Measurements from ENCODE around the gene G0S2. TPM values are rescaled to one million over a fixed set of nuclear protein-coding genes. Genes with fewer than 3 reads are reported as not detected.

The G0S2 gene
- total RNA-seq, 1 experiment from 2014 or later = 0.35 TPM

GRCh38 chr1:209723756-209724693, 48.8 kb downstream of the G0S2 start:
- H3K4me1 ChIP-seq (ENCODE audit: insufficient read depth, low read length) = no peaks in the 10 kb centered on the region
- no peaks in the 10 kb centered on the region for H3K9me3 ChIP-seq (ENCODE audit: control insufficient read depth, low read depth, low read length)
- no peak overlapping the region for H2AK5ac ChIP-seq (ENCODE audit: insufficient read length, low read length)
- no peak overlapping the region for H2BK5ac ChIP-seq (ENCODE audit: insufficient read length, low read length)
- no peak overlapping the region for H3K4ac ChIP-seq (ENCODE audit: low read depth, low read length)
- no CpG with 5 or more reads among the region's 3 CpGs for WGBS (ENCODE audit: extremely low coverage, insufficient read length, low lambda C conversion rate)
- H2BK120ac ChIP-seq (ENCODE audit: low read depth, low read length, poor library complexity, severe bottlenecking) = no peak overlapping the region
- no peak overlapping the region for H3K56ac ChIP-seq (ENCODE audit: insufficient read length, low read depth, low read length)
- H3K79me1 ChIP-seq (ENCODE audit: insufficient read depth, low read depth, low read length, poor library complexity, severe bottlenecking) = no peaks in the 10 kb centered on the region
- H3K27me3 Mint-ChIP-seq (ENCODE audit: low read depth) = peaks cover 9% of the 10 kb centered on the region
- H3K36me3 Mint-ChIP-seq (ENCODE audit: insufficient read depth in 1 of 3, low read depth in 3 of 3) = no peaks in the 10 kb centered on the region
- no peak for DNase-seq
- no peak overlapping the region for H3K27ac ChIP-seq (ENCODE audit: insufficient read length, low read depth, low read length)
- no peak overlapping the region for H3K18ac ChIP-seq (ENCODE audit: insufficient read length, low read depth, low read length)
- H4K5ac ChIP-seq (ENCODE audit: insufficient read length, low read depth, low read length) = no peak overlapping the region
- H2BK15ac ChIP-seq (ENCODE audit: low read depth, low read length) = no peak overlapping the region
- no peak overlapping the region for H3K4me3 Mint-ChIP-seq
- no peak overlapping the region for H3K14ac ChIP-seq (ENCODE audit: insufficient read depth, low read length)
- H2BK20ac ChIP-seq (ENCODE audit: low read depth, low read length, poor library complexity, severe bottlenecking) = no peak overlapping the region
- H3K23me2 ChIP-seq (ENCODE audit: insufficient read length, low read depth, low read length, poor library complexity, severe bottlenecking) = no peaks in the 10 kb centered on the region
- no peak for TF ChIP-seq CTCF (conservative IDR thresholded peaks at IDR 0.05)
- H3K9ac ChIP-seq (ENCODE audit: extremely low read depth, insufficient read length, low read length) = no peak overlapping the region
- H4K20me1 ChIP-seq (ENCODE audit: control insufficient read depth, insufficient read depth, insufficient read length) = no peaks in the 10 kb centered on the region
- H2BK12ac ChIP-seq (ENCODE audit: insufficient read length, low read depth, low read length) = no peak overlapping the region
- no peak overlapping the region for H2AFZ ChIP-seq (ENCODE audit: low read length)
- H3K4me2 ChIP-seq (ENCODE audit: insufficient read depth, insufficient read length, low read length) = no peak overlapping the region
- no peak overlapping the region for H3K23ac ChIP-seq (ENCODE audit: insufficient read length, low read depth, low read length)
- no peak overlapping the region for H3T11ph ChIP-seq (ENCODE audit: low read length)
- H4K8ac ChIP-seq (replicated peaks; ENCODE audit: insufficient read length, low read depth, low read length) = no peak overlapping the region
- H3K27ac Mint-ChIP-seq = no peak overlapping the region
- no peaks in the 10 kb centered on the region for H3K79me2 ChIP-seq (ENCODE audit: insufficient read depth, low read length)
- H4K91ac ChIP-seq (ENCODE audit: insufficient read length, low read depth, low read length) = no peak overlapping the region
- no peaks in the 10 kb centered on the region for H3K4me1 Mint-ChIP-seq
- H3K27me3 ChIP-seq (ENCODE audit: insufficient read depth, low read length) = no peaks in the 10 kb centered on the region
- no peaks in the 10 kb centered on the region for H3K9me3 Mint-ChIP-seq

Other genes starting within 250 kb of the G0S2 start
- 0.20 and 0.28 TPM in 2 replicates for gene CAMK1G, start 91.7 kb upstream of the G0S2 start, total RNA-seq (2021)
- 0.26 and 0.28 TPM in 2 replicates for gene LAMB3, start 23.0 kb upstream of the G0S2 start, total RNA-seq (2021)
- not detected in 2 replicates for gene HSD11B1, start 29.4 kb downstream of the G0S2 start, total RNA-seq (2021)
- gene TRAF3IP3, start 80.6 kb downstream of the G0S2 start, total RNA-seq (2021) = not detected in 2 replicates
- 2.1 and 2.4 TPM in 2 replicates for gene C1orf74, start 109.1 kb downstream of the G0S2 start, total RNA-seq (2021)
- gene IRF6, start 130.7 kb downstream of the G0S2 start, total RNA-seq (2021) = 7.1 and 8.9 TPM in 2 replicates
- gene UTP25, start 152.6 kb downstream of the G0S2 start, total RNA-seq (2021) = 12.9 TPM in 2 replicates